GM19397 (cell line): ENCODE measurements around the gene LRRC32.

Source experiments
- ATAC-seq: cut with Tn5 transposase; IDR thresholded peaks from one replicate; pipeline ENCODE4 v1.9.1; 2021; ENCODE audit warnings: mild to moderate bottlenecking, moderate library complexity; ENCODE audit not compliant: unreplicated experiment

LRRC32 gene

GRCh38 chr11:76699451-76700091, 29.0 kb upstream of the LRRC32 start:
- ATAC-seq, result no peak

DNA sequence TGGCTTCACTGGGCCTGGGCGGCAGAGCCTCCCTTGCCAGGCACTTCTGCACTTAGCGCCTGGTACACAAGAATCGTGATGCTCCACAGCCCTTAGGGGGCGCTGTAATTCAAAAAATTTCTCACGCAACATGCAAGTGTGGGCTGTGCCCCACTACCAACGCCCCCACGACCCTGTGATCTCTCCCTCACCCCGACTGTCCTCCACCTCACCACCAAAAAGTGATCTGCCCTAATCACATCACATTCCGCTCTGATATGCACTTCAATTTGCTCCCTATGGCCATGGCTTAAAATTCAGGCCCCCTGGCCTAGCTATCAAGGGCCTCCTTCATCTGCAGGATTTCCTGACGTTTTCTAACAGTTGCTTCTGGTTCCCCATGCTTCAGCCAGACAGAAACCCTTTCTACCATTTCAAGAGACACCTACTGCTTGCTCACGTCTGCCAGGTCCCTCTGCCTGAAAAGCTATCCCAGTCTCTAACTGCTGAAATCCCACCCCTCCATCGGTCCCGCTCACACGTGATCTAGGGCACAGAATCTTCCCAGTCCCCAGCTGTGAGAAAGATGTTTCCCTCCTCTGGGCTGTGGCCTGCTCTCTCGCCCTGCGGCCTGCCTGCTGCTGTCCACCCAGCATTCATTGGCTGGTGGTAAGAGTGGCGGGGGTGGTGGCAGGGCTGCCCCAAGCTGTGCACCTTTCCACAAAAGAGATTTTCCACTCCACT, 27.9 kb upstream of the LRRC32 start:
- ATAC-seq, result no peak

DNA sequence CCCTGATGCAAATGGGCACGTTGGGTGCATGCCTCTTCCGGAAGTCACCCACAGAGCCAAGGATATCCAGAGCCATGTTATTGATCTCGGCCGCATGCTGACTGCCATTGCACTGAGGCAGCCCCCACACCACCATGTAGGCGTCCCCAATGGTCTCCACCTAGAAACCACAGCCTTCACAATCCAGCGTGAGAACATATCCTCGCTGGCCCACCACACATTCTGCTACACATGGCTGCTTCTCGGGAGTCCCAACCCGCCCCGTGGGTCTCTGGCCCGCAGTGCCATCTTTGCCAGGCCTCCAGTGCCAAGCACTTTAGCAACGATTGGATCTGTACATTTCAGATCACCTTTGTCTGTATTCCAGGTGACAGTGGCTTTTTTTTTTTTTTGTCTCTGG, 26.2 kb upstream of the LRRC32 start:
- no peak for ATAC-seq

GRCh38 chr11:76695771-76696170, 25.2 kb upstream of the LRRC32 start:
- ATAC-seq, result no peak

- no peak for ATAC-seq
Observed at GRCh38 chr11:76695133-76695532, 24.6 kb upstream of the LRRC32 start.

- ATAC-seq, result no peak
Observed at GRCh38 chr11:76694664-76695063, 24.1 kb upstream of the LRRC32 start.

DNA sequence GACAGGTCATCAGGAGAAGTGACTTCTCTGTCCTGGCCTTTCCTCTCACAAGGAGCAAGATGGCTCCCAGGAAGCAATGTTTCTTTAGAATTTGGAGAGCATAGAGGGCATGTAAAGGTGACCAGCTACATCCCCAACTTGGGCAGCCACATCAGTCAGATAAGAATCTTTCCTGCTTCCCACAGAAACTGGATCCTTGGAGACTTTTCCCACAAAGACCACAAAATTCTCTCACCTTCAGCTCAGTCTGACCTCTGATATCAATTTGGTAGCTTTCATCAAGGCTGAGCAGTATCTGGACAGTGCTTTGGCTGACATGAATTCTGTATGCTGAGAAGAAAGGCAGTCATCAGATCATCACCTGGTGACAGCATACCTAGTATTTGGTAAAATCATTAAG, 23.3 kb upstream of the LRRC32 start:
- no peak for ATAC-seq

DNA sequence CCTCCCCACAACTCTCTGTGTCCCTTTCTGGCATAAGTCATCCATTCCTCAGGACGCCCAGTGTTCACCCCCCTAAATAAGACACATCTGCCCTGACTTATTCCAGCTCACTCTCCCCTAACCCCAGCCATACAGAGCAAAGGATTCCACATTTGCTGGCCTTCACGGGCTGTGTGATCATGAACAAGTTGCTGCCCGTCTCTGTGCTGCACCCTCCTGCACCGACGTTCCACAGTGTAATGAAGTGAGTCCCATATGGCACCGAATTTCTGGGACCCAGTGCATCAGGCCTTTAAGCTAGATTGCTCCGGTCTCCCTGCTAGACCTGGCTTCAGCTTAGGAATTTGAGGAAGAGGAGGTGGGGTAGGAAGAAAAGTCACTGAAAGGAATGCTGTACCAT, 22.4 kb upstream of the LRRC32 start:
- no peak for ATAC-seq

DNA sequence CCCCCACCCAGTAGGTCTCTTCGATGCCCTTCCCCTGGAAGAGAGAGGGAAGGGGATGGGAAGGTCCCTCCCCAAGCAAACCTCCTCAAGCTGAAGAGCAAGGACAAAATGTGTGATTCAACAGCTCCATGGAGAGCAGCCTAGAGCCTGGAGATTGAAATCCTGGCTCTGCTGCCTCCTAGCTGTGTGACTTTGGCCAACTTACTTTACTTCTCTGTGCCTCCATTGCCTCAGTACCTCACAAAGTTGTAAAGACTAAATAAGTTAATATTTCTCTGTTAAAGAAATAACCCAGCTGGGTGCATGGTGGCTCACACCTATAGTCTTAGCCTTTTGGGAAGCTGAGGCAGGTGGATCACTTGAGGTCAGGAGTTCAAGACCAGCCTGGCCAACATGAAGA, 21.1 kb upstream of the LRRC32 start:
- ATAC-seq, result no peak

GRCh38 chr11:76690736-76691135, 20.2 kb upstream of the LRRC32 start:
- ATAC-seq, result no peak

DNA sequence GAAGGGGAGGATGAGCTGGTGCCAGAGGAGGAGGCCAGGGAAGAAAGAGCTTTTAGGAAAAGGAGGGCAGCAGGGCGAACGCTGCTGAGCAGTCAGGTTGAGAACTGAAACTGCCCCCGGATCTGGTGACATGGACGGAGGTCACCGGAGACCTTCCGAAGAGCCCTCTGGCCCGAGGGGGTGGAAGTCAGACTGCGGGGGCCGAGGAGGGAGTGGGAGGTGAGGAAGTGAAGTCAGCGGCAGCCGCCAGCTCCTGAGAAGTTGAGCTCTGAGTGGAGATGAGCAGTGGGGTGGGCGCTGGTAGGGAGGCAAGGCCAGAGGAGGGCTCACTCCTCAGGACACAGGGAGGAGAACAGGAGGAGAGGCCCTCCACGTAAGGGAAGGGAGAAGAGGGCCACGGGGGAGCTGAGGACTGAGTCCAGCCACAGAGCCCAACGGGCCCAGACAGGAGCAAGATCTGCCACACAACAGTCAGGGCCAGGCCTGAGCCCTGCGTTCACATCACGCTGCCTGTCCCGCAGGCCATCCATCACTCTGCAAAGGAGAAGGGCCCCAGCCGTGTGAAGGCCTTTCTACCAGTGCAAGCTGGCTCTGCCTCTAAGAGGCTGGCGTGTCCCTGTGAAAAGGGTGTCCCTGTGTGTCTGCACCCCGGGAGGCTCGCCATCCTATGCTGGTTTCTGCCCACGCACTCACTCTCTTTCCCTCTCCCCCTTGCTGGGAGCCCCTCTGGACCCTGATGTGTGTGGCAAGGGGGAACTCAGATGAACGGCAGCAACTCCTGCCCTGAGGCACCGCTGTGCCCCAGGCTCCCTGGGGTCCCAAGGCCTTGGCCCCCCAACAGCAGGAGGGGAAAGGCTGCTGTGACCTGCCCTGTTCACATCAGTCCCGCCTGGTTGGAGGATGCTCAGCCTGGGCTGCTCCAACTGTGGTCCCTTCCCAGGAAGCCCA, 19.0 kb upstream of the LRRC32 start:
- ATAC-seq, result no peak

GRCh38 chr11:76688146-76688545, 17.6 kb upstream of the LRRC32 start:
- ATAC-seq, result no peak

DNA sequence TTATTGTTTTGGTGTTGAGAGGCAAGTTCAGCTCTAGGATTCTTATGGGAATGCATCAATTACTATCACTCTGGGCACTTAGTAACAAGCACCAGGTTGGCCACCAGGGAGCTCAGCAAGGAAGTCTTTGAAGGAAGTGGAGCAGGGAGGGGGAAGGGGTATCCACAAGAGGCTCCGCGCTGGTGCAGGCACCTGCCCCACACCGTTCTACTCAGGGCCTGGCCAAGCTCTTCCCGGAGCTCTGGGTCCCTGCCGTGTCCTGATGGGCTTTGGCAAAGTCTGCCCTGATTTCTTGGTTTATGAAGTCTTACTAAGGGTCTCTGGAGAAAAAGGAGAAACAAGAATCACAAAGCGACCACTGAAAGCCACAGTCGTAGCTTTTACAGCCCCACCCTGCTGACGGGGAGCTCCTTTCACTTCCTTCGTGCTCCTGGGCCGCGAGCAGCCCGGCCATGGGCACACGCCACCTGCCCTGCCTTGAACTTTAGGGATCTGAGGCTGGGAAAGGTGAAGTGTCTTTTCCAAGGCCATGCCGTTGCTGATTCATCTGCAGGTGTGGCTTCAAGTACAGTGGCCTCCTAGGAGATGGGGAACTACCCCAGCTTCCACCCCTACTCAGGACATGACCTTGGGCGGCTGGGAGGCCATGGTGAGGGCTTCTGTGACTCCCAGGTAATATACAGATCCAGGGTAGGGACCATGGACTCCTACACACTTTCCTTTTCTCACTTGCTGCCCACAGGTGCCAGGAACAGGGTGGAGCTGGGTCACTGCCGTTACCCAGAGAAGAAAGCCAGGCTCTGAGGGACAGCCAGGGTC, 15.9 kb upstream of the LRRC32 start:
- no peak for ATAC-seq

GRCh38 chr11:76685831-76686230, 15.3 kb upstream of the LRRC32 start:
- ATAC-seq, result no peak

GRCh38 chr11:76685237-76685636, 14.7 kb upstream of the LRRC32 start:
- ATAC-seq, result no peak

DNA sequence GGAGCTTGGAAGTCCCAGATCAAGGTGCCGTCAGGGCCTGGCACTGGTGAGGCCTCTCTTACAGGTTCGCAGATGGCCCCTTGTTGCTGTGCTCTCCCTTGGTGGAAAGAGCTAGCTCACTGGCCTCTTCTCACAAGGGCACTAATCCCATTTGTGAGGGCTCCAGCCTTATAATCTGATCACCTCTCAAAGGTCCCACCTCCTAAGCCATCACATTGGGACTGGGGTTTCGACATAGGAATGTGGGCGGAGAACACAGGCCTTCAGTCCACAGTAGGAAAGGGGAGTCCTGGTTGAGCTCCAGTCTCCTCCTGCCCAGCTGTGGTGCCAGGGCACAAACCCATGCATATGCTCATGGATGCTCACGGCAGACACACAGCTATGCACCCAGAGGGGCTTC, 14.0 kb upstream of the LRRC32 start:
- ATAC-seq, result no peak

DNA sequence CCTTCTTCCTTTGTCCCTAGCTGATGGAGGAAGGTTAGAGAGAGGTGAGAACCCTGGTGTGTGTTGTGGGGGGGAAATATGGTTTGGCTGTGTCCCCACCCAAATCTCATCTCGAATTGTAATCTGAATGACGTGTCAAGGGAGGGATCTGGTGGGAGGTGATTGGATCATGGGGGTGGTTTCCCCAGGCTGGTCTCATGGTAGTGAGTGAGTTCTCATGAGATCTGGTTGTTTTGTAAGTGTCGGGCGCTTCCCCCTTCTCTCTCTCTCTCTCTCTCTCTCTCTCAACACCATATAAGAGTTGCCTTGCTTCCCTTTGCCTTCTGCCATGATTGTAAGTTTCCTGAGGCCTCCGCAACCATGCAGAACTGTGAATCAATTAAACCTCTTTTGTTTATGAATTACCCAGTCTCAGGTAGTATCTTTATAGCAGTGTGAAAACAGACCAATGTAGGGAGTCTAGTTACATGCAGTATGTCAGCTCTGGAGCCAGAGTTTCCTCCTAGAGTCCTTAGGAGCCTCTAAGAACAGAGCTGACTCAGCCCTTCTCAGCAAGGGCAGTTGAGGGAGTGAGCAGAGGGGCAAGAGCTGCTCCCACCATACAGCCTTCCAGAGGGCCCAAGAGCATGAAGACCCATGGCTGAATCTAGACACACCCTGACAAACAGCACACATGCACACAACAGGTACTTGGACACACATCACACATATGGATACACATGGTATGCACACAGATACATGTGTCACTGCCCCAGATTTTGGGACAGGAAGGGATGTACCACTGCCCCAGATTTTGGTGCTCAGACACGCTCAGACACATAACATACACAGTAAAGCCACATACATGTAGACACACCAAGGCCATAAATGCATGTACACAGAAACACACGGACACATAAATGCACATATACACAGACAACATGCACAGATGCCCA, 12.9 kb upstream of the LRRC32 start:
- no peak for ATAC-seq

DNA sequence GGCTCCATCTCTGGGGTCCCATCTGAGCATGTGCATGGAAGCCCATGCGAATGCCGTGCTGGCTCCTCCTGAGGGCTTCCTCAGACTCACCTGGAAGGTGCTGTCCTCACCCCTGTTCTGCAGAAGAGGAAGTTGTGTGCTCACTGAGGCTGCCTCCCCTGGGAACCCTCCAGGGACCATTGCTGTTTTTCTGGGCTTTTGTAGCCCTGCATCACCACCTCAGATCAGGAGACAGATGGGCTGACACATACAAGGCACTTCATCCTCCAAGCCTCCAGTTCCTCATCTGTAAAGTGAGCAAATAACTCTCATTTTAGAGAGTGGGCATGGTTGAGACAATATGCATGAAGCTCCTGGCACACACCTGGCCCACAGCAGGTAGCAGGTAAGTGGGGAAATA, 12.1 kb upstream of the LRRC32 start:
- ATAC-seq, result no peak

- no peak for ATAC-seq
Observed at GRCh38 chr11:76682106-76682505, 11.6 kb upstream of the LRRC32 start.
